H1 (cell line): ENCODE results near the gene RPS15. TPM values are rescaled to one million over a fixed set of nuclear protein-coding genes. Genes with fewer than 3 reads are reported as not detected.

Experiments
- CTCF ChIA-PET: fragments of 300-600 bp; sonication (Branson Sonifier 250); formaldehyde crosslinking; loops from one replicate; lab custom pipeline; 2021; ENCODE audit not compliant: partially characterized antibody; lab: Charles Lee
- POLR2A ChIA-PET: fragments of 300-600 bp; sonication (Branson Sonifier 250); formaldehyde crosslinking; loops from one replicate; lab custom pipeline; 2021; ENCODE audit warnings: inconsistent platforms; ENCODE audit not compliant: partially characterized antibody; lab: Charles Lee
- DNase-seq, 2 experiments: peaks; one replicate each; pipeline versions ENCODE4 v3.0.0 to v3.0.0-alpha.2; 2010 to 2022; ENCODE audit warnings: low spot score in 2 of 2, low read depth in 1 of 2, mixed read lengths in 1 of 2
- FAIRE-seq: peaks from 2 replicates; lab custom pipeline; 2011; peaks lifted over from hg19 to GRCh38; lab: Jason Lieb, UNC
- H2AFZ ChIP-seq: 2 replicates; pipeline ENCODE4 v1.8.1; 2012; ENCODE audit warnings: low read length, inconsistent platforms
- H2AK5ac ChIP-seq: 2 replicates; pipeline ENCODE4 v1.6.1; 2013; ENCODE audit warnings: low read depth, low read length
- H2BK120ac ChIP-seq: replicated peaks from 2 replicates; pipeline ENCODE3; 2013; ENCODE audit warnings: low read depth, low read length, inconsistent platforms
- H2BK12ac ChIP-seq: 2 replicates; pipeline ENCODE4 v1.6.1; 2013; ENCODE audit warnings: low read depth, low read length
- H2BK15ac ChIP-seq: 2 replicates; pipeline ENCODE4 v1.6.1; 2013; ENCODE audit warnings: low read length
- H2BK20ac ChIP-seq: 2 replicates; pipeline ENCODE4 v1.6.1; 2013; ENCODE audit warnings: low read length
- H2BK5ac ChIP-seq: 2 replicates; pipeline ENCODE4 v1.6.1; 2013; ENCODE audit warnings: low read depth, low read length
- H3K14ac ChIP-seq: 2 replicates; pipeline ENCODE4 v1.6.1; 2013; ENCODE audit warnings: inconsistent platforms; ENCODE audit not compliant: insufficient read length
- H3K18ac ChIP-seq: 2 replicates; pipeline ENCODE4 v1.6.1; 2013; ENCODE audit warnings: low read length; ENCODE audit errors: extremely low read depth
- H3K23ac ChIP-seq: 2 replicates; pipeline ENCODE4 v1.6.1; 2013; ENCODE audit warnings: inconsistent platforms; ENCODE audit not compliant: insufficient read length
- H3K23me2 ChIP-seq: 2 replicates; pipeline ENCODE4 v1.6.1; 2013; ENCODE audit warnings: low read depth, low read length
- H3K27ac ChIP-seq: 2 replicates; pipeline ENCODE4 v1.6.1; 2011; ENCODE audit warnings: low read depth, low read length, inconsistent platforms
- H3K27me3 ChIP-seq, 4 experiments: replicated peaks in 1 of 4; 1 replicate in 1 of 4; 2 replicates in 3 of 4; pipeline versions ENCODE4 v1.6.1 to v1.8.1; 2011 to 2013; ENCODE audit warnings: low read length in 3 of 4, mild to moderate bottlenecking in 3 of 4, inconsistent platforms in 2 of 4, mixed read lengths in 2 of 4, moderate library complexity in 1 of 4; ENCODE audit not compliant: control insufficient read depth in 3 of 4, insufficient read depth in 3 of 4; ENCODE audit errors: extremely low read depth in 1 of 4
- H3K36me3 ChIP-seq, 4 experiments: 2 replicates each; pipeline versions ENCODE4 v1.6.1 to v1.8.1; 2011 to 2013; ENCODE audit warnings: mild to moderate bottlenecking in 4 of 4, low read length in 3 of 4, moderate library complexity in 2 of 4, control low read depth in 1 of 4, inconsistent platforms in 1 of 4; ENCODE audit not compliant: insufficient read depth in 4 of 4, control insufficient read depth in 2 of 4
- H3K4ac ChIP-seq: replicated peaks from 2 replicates; pipeline ENCODE3; 2013; ENCODE audit warnings: low read length, low read depth, mixed read lengths, inconsistent platforms; ENCODE audit not compliant: insufficient read length
- H3K4me1 ChIP-seq, 4 experiments: replicated peaks in 1 of 4; 1 replicate in 1 of 4; 2 replicates in 3 of 4; pipeline versions ENCODE4 v1.6.1 to v1.8.1; 2011 to 2013; ENCODE audit warnings: low read length in 3 of 4, inconsistent platforms in 2 of 4, mixed read lengths in 1 of 4; ENCODE audit not compliant: insufficient read depth in 4 of 4, control insufficient read depth in 3 of 4
- H3K4me2 ChIP-seq, 2 experiments: 2 replicates each; pipeline versions ENCODE4 v1.6.1 to v1.8.1; 2011 to 2013; ENCODE audit warnings: low read depth in 2 of 2, low read length in 2 of 2, control low read depth in 1 of 2, inconsistent platforms in 1 of 2, mild to moderate bottlenecking in 1 of 2; ENCODE audit not compliant: insufficient read depth in 1 of 2
- H3K4me3 ChIP-seq, 4 experiments: fragments of 200-600, 300-600 bp in 1 of 4; sonication (generic), shearing (Covaris generic), sonication (Bioruptor Twin) in 1 of 4; 2 replicates each; pipeline versions ENCODE4 v1.5.1 to v1.8.1; 2011 to 2016; ENCODE audit warnings: low read length in 4 of 4, low read depth in 3 of 4, control low read depth in 2 of 4, inconsistent platforms in 2 of 4, mild to moderate bottlenecking in 2 of 4, mixed read lengths in 1 of 4, moderate library complexity in 1 of 4; ENCODE audit not compliant: insufficient read depth in 2 of 4; ENCODE audit errors: extremely low read depth in 1 of 4
- H3K56ac ChIP-seq: replicated peaks from 2 replicates; pipeline ENCODE3; 2013; ENCODE audit warnings: low read depth, mild to moderate bottlenecking, mixed read lengths, low read length, inconsistent platforms; ENCODE audit not compliant: insufficient read length
- H3K79me1 ChIP-seq: 2 replicates; pipeline ENCODE4 v1.6.1; 2013; ENCODE audit warnings: low read depth, low read length, control low read depth
- H3K79me2 ChIP-seq, 2 experiments: 2 replicates each; pipeline versions ENCODE4 v1.6.1 to v1.8.1; 2012 to 2013; ENCODE audit warnings: low read length in 2 of 2, mild to moderate bottlenecking in 2 of 2, inconsistent platforms in 1 of 2; ENCODE audit not compliant: insufficient read depth in 2 of 2, control insufficient read depth in 1 of 2
- H3K9ac ChIP-seq, 4 experiments: replicated peaks in 1 of 4; 1 replicate in 1 of 4; 2 replicates in 3 of 4; pipeline versions ENCODE4 v1.6.1 to v1.8.1; 2011 to 2013; ENCODE audit warnings: low read depth in 3 of 4, low read length in 3 of 4, control low read depth in 2 of 4, mild to moderate bottlenecking in 2 of 4, moderate library complexity in 2 of 4, inconsistent platforms in 1 of 4; ENCODE audit errors: extremely low read depth in 1 of 4
- H3K9me3 ChIP-seq, 2 experiments: 2 replicates each; pipeline versions ENCODE4 v1.6.1 to v1.8.1; 2012 to 2013; ENCODE audit warnings: mild to moderate bottlenecking in 2 of 2, moderate library complexity in 2 of 2, control low read depth in 1 of 2, inconsistent platforms in 1 of 2, low read depth in 1 of 2, low read length in 1 of 2, mixed read lengths in 1 of 2; ENCODE audit not compliant: insufficient read depth in 2 of 2
- H4K20me1 ChIP-seq, 2 experiments: replicated peaks in 1 of 2; 2 replicates each; pipeline versions ENCODE3 to v1.8.1; 2011 to 2013; ENCODE audit warnings: inconsistent platforms in 2 of 2, low read length in 2 of 2, mild to moderate bottlenecking in 1 of 2; ENCODE audit not compliant: insufficient read depth in 2 of 2, control insufficient read depth in 1 of 2
- H4K5ac ChIP-seq: 2 replicates; pipeline ENCODE4 v1.6.1; 2013; ENCODE audit warnings: low read length, low read depth, mixed read lengths, inconsistent platforms; ENCODE audit not compliant: insufficient read length
- H4K8ac ChIP-seq: 2 replicates; pipeline ENCODE4 v1.8.0; 2013; ENCODE audit warnings: mild to moderate bottlenecking, moderate library complexity, low read length, inconsistent platforms; ENCODE audit not compliant: insufficient read depth; ENCODE audit errors: extremely low read depth
- H4K91ac ChIP-seq: replicated peaks from 2 replicates; pipeline ENCODE3; 2013; ENCODE audit warnings: low read length, mixed read lengths, inconsistent platforms; ENCODE audit not compliant: insufficient read length
- ATF2 ChIP-seq: IDR thresholded peaks from 2 replicates; pipeline ENCODE4 v1.6.1; 2012; ENCODE audit warnings: low read length, inconsistent platforms
- EP300 ChIP-seq, 2 experiments: IDR thresholded peaks; 1 replicate in 1 of 2; 2 replicates in 1 of 2; pipeline ENCODE4 v1.6.1; 2011 to 2012; ENCODE audit warnings: low read depth in 2 of 2, low read length in 2 of 2, mild to moderate bottlenecking in 2 of 2, borderline replicate concordance in 1 of 2, inconsistent platforms in 1 of 2, moderate library complexity in 1 of 2
- EZH2 ChIP-seq: fragments of 200-600 bp; sonication (generic); IDR thresholded peaks from 2 replicates; pipeline ENCODE4 v1.7.1; 2012; ENCODE audit warnings: low read depth, mild to moderate bottlenecking, moderate library complexity, low read length, inconsistent platforms; ENCODE audit not compliant: severe bottlenecking
- HDAC2 ChIP-seq, 2 experiments: fragments of 300-600 bp in 1 of 2; sonication (generic) in 1 of 2; IDR thresholded peaks; 2 replicates each; pipeline ENCODE4 v1.6.1; 2011 to 2012; ENCODE audit warnings: low read depth in 2 of 2, low read length in 2 of 2, mild to moderate bottlenecking in 2 of 2, moderate library complexity in 2 of 2, borderline replicate concordance in 1 of 2, inconsistent platforms in 1 of 2
- HDAC6 ChIP-seq: IDR thresholded peaks from one replicate; pipeline ENCODE4 v1.7.1; 2012; ENCODE audit warnings: low read depth, mild to moderate bottlenecking, inconsistent platforms, low read length, moderate library complexity
- MAX ChIP-seq: IDR thresholded peaks from 2 replicates; pipeline ENCODE4 v1.6.1; 2012; ENCODE audit warnings: inconsistent platforms
- POLR2AphosphoS5 ChIP-seq: IDR thresholded peaks from 2 replicates; pipeline ENCODE4 v1.6.1; 2011; ENCODE audit warnings: low read depth, low read length
- RFX5 ChIP-seq: IDR thresholded peaks from 2 replicates; pipeline ENCODE4 v1.6.1; 2011; ENCODE audit warnings: low read depth, low read length, improper control_type of control experiment, borderline replicate concordance
- WGBS, 2 experiments: shearing (Covaris generic) in 1 of 2; methylation state at CpG; one replicate each; pipeline versions ENCODE4 v1.1.6 to v1.1.7; 2013 to 2015; ENCODE audit warnings: low lambda C conversion rate in 2 of 2, mixed read lengths in 2 of 2, inconsistent platforms in 1 of 2, low coverage in 1 of 2, missing lambda C conversion rate in 1 of 2; ENCODE audit not compliant: insufficient replicate concordance in 2 of 2, insufficient coverage in 1 of 2, insufficient read length in 1 of 2; ENCODE audit errors: extremely low coverage in 1 of 2, missing lambda C conversion rate in 1 of 2; 5-methylcytosine and 5-hydroxymethylcytosine counted together
- polyA plus RNA-seq, 7 experiments: library from polyadenylated mRNA; depleted of rRNA in 3 of 7; stranded (reverse) in 5 of 7; unstranded in 2 of 7; fragments of >200 nt in 5 of 7; fragments of 200-250 nt in 2 of 7; gene quantifications; 1 replicate in 5 of 7; 2 replicates in 1 of 7; 4 replicates in 1 of 7; pipeline versions ENCODE4 v1.2.1 to v1.2.3, GENCODE V29; 2011 to 2013; ENCODE audit warnings: missing spikeins in 2 of 7, mixed read lengths in 2 of 7
- total RNA-seq: library from RNA; stranded (reverse); fragmentation: NEBNext Ultra II Directional; extraction: Animal tissue kit (Norgen Biotek cat#: 25700); gene quantifications from 2 replicates; pipeline ENCODE4 v1.2.1, GENCODE V29; 2021

RPS15 gene
- total and polyA plus RNA-seq, 2 of the 8 experiments (the other 6 are each of a cell fraction or from before 2014, with no cell fraction given): 1,562 to 3,890 TPM

GRCh38 chr19:1453525-1454364 lies 15.5 kb downstream of the RPS15 start:
- Histone ChIP-seq H3K27me3 (peaks cover 17 to 42% (median 36%) of the 10 kb centered on the region in 4 experiments), H3K4ac (no peak overlapping the region), H2AFZ (no peak overlapping the region), H3K4me3 (no peak overlapping the region), H3K56ac (no peak overlapping the region), H3K4me1 (peaks cover 0 to 39% (median 29%) of the 10 kb centered on the region in 4 experiments; a peak in 6 of 7 replicates), H3K18ac (no peak overlapping the region; the same call in 1 of the 2 replicates), H2BK5ac (no peak overlapping the region), H3K14ac (no peak overlapping the region), H4K20me1 (peaks cover 9% of the 10 kb centered on the region in 2 experiments), H3K79me1 (no peaks in the 10 kb centered on the region; the same call in 1 of the 2 replicates), H3K9ac (no peak overlapping the region), H3K79me2 (no peaks in the 10 kb centered on the region), H4K8ac (no peak overlapping the region), H2BK12ac (no peak overlapping the region), H2AK5ac (no peak overlapping the region), H2BK120ac (no peak overlapping the region), H4K91ac (no peak overlapping the region), H4K5ac (no peak overlapping the region), H2BK15ac (0 out of 2 replicates have a peak overlapping the region, but pooled peaks have one; percentile 13), H3K4me2 (peak overlapping the region in 1 of 2 experiments; percentile 41; a peak in 1 of 4 replicates), H2BK20ac (no peak overlapping the region), H3K27ac (no peak overlapping the region), H3K23ac (no peak overlapping the region), H3K23me2 (peaks cover 4% of the 10 kb centered on the region; the same call in 1 of the 2 replicates), H3K36me3 (no peaks in the 10 kb centered on the region; a peak in 1 of 8 replicates), H3K9me3 (no peaks in the 10 kb centered on the region)
- 74% methylated on average over 25 of the region's 33 CpGs; no CpG with 5 or more reads in 1 of the 2 experiments for WGBS, 2 experiments
- CTCF ChIA-PET: interaction anchor here (0.8 to 6.9 kb wide), 8 partner anchors 11 to 372 kb away, joined by 3 to 54 read pairs (median 6); no protein-coding TSS in a partner anchor
- POLR2A ChIA-PET: interaction anchor here (0.9 to 9.4 kb wide), 11 partner anchors 12 to 186 kb away, joined by 3 to 109 read pairs (median 3); partner anchors contain the start of genes FAM174C and REEP6
- no peak for FAIRE-seq
- DNase-seq: no peak
- TF ChIP-seq HDAC6: no peak
- TF ChIP-seq EZH2: no peak
- peak; percentile 82 for TF ChIP-seq MAX
- TF ChIP-seq HDAC2 (IDR thresholded peaks at IDR 0.05; ENCODE audit: borderline replicate concordance in 1 of 2, low read depth in 2 of 2, low read length in 2 of 2): no peak
- TF ChIP-seq ATF2: no peak
- TF ChIP-seq POLR2AphosphoS5: no peak
- no peak for TF ChIP-seq RFX5
- no peak for TF ChIP-seq EP300 (IDR thresholded peaks at IDR 0.05; ENCODE audit: borderline replicate concordance in 1 of 2, low read depth in 2 of 2, low read length in 2 of 2)
